Stomach (tissue), 4 donors: ENCODE results near the gene MRPS35.

Source experiments
- POLR2A ChIP-seq, 4 donors: fragments of 450-650 bp; IDR thresholded peaks; one replicate each; pipeline ENCODE4 v1.6.1; 2016; ENCODE audit warnings: antibody characterized with exemption in 4 of 4, control low read depth in 2 of 4, mild to moderate bottlenecking in 1 of 4, moderate library complexity in 1 of 4
- POLR2AphosphoS5 ChIP-seq, 3 donors: sonication (generic); formaldehyde crosslinking; IDR thresholded peaks; one replicate each; pipeline ENCODE4 v1.6.1; 2016; ENCODE audit warnings: antibody characterized with exemption in 3 of 3
- TF ChIP-seq, protein P1 (sequence below), 7 experiments: fragments of 450-650 bp in 4 of 7; fragments of 200-600 bp in 3 of 7; sonication (generic) in 3 of 7; IDR thresholded peaks; one replicate each; pipeline ENCODE4 v1.5.1; 2016 to 2019; ENCODE audit warnings: antibody characterized with exemption in 7 of 7, control low read depth in 2 of 7, mild to moderate bottlenecking in 1 of 7

DNA sequence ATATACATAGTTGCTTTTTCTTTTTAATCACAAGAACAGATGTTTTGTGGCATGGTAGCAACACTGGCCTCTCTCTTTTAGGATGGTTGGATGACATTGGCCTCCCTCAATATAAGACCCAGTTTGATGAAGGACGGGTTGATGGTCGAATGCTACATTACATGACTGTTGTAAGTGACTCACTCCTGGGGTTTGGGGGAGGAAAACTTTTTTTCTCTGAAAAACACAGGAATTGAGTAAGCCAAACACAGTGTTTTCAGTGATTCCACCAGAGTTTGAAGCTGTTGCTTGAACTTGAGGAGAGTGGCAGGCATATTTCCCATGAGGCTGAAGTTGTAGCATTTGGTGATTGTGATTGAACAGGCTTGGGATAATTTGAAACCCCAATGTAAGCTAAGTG, 28.1 kb upstream of the MRPS35 start:
- TF ChIP-seq, protein P1, sequence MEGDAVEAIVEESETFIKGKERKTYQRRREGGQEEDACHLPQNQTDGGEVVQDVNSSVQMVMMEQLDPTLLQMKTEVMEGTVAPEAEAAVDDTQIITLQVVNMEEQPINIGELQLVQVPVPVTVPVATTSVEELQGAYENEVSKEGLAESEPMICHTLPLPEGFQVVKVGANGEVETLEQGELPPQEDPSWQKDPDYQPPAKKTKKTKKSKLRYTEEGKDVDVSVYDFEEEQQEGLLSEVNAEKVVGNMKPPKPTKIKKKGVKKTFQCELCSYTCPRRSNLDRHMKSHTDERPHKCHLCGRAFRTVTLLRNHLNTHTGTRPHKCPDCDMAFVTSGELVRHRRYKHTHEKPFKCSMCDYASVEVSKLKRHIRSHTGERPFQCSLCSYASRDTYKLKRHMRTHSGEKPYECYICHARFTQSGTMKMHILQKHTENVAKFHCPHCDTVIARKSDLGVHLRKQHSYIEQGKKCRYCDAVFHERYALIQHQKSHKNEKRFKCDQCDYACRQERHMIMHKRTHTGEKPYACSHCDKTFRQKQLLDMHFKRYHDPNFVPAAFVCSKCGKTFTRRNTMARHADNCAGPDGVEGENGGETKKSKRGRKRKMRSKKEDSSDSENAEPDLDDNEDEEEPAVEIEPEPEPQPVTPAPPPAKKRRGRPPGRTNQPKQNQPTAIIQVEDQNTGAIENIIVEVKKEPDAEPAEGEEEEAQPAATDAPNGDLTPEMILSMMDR (IDR thresholded peaks at IDR 0.05) = no peak
- TF ChIP-seq POLR2AphosphoS5 (IDR thresholded peaks at IDR 0.05) = no peak
- TF ChIP-seq POLR2A (IDR thresholded peaks at IDR 0.05) = no peak
